ENCODE data around the gene LHX5.
A peak's percentile ranks its signal among the peaks of the same experiment; 100 is the strongest.

DNA sequence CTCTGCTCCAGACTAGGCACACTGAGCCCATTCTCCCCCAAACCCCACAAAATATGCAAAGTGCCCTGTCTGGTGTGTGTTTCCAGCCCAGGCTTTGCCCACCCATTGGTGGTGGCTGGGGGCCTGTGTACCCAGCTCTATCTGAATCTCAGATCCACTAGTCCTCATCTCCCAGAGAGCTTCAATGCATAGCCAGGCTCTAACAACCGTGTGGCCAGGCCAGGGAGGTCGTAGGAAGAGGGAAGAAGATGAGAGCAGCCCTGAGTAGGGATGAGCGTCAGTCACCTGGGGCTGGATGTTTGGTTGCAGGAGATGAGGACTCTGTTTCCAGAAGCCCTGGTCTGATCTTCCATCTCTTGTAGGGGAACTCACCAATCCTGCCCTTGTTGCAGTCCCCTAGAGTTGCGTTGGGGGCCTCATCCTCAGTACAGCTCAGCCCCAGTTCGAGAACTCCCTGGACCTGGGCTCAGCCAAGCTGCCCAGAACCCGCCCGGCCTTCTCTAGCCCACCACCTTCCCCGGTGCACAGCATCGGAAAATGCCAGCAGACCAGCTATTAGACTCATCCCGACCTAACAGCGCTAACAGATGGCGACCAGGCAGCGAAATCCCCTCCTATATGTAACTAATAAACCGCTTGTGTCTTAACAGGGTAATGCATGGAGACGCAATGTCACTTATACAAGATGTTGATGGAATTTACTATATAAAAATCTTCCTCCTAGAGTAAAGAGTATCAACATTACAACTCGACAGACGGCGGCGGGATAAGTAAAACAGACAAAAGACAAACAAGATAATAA, 3.2 kb upstream of the LHX5 start:
- TF ChIP-seq EZH2 (IDR thresholded peaks at IDR 0.05): peak; percentile 8
- TF ChIP-seq CTCF (IDR thresholded peaks at IDR 0.05): no peak

Measured in neural progenitor cell (in vitro differentiated cells).